GM21390 (cell line): ENCODE data around the gene MAN1A1.
A peak's percentile ranks its signal among the peaks of the same experiment; 100 is the strongest.

ENCODE experiments used
- ATAC-seq: cut with Tn5 transposase; IDR thresholded peaks from one replicate; pipeline ENCODE4 v1.9.1; 2021; ENCODE audit not compliant: unreplicated experiment

Gene MAN1A1

GRCh38 chr6:119346936-119347335 lies 2.6 kb downstream of the MAN1A1 start:
- ATAC-seq: no peak

GRCh38 chr6:119346450-119346849 lies 3.1 kb downstream of the MAN1A1 start:
- ATAC-seq: no peak

DNA sequence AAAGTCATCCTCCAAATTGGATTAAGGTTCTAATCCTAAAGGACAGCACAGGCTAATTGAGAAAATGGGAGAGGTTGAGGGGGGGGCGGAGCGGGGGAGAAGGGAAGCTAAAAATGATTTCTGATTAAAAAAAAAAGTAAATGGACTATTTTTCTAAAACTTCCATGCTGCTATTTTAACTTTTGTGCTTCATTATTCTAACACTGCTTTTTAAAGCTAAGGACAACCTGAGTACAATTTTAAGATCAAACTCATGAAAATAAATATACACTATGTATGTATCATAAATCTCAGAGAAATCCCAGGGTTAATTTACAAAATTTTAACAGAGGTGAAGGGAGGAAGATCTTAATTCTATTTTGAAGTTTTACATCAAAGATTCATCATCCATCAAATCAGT lies 4.4 kb downstream of the MAN1A1 start:
- no peak for ATAC-seq

DNA sequence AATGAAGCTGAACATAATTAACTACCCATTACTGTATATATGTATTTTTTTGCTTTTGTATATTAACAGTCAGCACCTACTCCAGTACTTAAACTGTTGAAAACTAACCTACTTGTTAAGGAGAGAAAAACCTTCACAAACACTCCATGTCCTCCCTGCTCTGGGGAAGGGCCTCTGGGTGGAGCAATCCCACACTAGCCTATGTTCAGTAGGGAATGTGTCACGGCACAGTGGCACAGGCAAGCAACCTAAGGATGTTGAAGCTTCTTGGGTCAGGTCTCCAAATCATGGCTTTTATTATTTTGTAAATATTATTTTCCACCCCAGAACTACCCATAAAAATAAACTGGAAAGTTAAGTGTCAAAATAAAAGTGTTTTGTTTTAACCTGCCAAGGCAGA lies 5.3 kb downstream of the MAN1A1 start:
- ATAC-seq: no peak

GRCh38 chr6:119343573-119344146 lies 5.9 kb downstream of the MAN1A1 start:
- no peak for ATAC-seq

GRCh38 chr6:119343167-119343566 lies 6.4 kb downstream of the MAN1A1 start:
- ATAC-seq: no peak

GRCh38 chr6:119342430-119342829 lies 7.1 kb downstream of the MAN1A1 start:
- no peak for ATAC-seq

DNA sequence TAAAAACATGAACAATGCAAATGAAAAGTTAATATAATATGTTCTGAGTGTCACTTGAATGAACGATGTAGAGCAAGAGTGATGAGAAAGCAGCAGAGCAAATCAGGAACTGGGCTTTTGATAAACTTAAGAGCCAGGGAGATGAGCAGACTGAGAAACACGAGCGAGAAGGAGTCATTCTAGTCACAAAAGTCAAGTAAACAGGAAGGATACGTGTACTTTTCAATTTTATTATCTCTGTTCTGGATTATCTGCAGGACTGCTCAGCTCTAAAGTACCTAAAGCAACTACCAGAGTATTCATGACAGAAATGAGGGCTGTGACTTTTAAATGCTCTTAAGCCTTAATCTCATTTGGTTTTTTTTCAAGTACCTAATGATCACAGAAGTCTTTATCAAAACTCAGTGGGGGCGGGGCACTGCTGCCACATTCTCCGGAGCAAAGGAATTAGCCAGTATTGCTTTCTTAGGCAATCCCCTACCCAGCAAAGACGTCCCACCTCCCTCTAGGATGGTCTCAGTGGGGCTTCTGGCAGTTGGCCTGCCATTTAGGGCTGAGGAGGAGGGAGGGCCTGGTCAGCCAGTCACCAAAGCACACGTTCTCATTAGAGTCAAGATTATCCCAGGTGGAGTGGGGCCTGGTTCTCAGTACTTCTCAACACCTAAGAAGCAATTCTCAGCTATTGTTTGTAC lies 8.6 kb downstream of the MAN1A1 start:
- no peak for ATAC-seq

DNA sequence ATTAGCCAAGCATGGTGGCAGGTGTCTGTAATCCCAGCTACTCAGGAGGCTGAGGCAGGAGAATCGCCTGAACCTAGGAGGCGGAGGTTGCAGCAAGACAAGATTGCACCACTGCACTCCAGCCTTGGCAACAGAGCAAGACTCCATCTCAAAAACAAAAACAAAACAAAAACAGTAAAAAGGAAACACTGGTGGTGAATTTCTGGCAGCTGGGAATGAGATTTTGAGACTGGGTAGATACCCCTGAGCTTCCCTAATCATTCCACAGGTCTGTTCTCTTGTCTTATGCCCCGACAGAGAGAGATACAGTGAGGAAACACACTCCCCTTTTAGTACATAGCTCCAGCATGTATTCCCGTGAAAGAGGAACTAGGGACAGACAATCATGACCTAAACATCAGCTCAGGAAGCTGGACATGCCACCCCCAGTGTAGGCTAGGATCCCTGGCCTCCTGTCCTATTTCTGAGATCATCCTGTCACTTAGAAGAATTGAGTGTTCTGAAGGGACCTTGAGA lies 9.6 kb downstream of the MAN1A1 start:
- no peak for ATAC-seq

GRCh38 chr6:119337762-119338161 lies 11.8 kb downstream of the MAN1A1 start:
- ATAC-seq: no peak

DNA sequence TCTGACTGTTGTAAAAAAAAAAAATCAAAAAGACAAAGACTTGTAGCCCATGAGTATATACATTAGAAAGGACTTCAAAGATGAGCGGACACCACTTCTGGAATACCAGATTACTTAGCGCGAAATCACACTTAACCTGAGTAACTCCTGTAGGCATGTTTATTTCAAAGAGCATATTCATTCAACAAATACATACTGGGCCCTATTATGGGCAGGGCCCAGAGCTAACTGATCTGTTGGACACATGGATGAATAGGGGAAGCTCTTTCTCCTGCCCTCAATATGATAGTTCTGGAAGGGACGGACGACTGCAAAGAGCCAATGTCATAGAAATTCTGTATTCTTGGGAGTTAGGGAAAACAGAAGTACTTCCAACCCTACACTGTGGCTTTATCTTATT lies 12.3 kb downstream of the MAN1A1 start:
- no peak for ATAC-seq

GRCh38 chr6:119334535-119335264 lies 14.9 kb downstream of the MAN1A1 start:
- no peak for ATAC-seq

DNA sequence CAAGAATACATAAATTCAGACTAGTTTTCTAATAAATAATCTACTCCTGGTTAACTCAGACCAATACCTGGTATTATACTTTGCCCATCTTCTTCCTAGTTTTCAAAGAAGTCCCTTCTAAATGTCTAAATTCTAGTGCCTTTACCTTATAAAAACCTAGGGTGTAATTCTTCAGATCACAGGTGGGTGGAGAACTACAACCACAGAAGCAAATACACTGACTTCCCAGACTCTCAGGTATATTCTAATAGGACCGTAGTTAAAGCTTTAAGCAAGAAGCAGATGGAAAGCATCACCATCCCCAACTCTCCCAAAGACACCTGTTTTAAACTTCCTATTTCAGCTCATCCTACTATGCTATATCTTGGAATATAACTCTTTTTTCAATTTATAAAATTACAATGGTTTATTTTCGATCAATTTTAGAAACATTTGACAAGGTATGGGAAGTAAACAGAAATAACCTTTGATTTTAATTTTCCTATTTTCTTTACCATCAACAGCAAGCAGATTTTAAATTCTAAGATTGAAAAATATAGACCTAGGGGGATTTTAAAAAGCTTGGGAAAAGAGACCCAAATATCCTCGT lies 15.8 kb downstream of the MAN1A1 start:
- peak; percentile 54 for ATAC-seq

DNA sequence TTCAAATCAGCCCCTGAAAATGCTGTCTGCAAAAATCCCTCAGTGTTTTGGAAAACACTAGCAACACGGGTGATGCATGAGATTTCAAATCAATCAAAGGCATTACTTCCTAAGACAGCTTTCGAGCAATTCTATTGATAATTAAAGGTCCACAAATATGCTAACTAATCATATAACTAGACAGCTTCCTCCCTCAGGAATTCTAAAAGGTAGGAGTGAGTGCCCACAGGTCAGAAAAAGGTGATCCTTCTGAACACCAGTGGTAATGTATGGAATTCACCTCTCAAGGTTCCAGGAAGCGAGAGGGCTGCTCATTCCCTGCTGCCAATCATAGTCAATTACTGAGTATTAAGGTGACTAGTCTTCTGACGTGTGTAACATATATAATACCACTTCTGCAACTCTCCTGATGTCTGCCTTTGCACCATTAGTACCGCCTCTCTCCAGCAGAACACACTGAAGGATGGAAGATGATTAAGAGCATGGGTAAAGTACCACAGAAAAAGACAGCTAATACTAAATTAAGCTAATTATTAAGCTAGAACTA lies 16.4 kb downstream of the MAN1A1 start:
- ATAC-seq: no peak

DNA sequence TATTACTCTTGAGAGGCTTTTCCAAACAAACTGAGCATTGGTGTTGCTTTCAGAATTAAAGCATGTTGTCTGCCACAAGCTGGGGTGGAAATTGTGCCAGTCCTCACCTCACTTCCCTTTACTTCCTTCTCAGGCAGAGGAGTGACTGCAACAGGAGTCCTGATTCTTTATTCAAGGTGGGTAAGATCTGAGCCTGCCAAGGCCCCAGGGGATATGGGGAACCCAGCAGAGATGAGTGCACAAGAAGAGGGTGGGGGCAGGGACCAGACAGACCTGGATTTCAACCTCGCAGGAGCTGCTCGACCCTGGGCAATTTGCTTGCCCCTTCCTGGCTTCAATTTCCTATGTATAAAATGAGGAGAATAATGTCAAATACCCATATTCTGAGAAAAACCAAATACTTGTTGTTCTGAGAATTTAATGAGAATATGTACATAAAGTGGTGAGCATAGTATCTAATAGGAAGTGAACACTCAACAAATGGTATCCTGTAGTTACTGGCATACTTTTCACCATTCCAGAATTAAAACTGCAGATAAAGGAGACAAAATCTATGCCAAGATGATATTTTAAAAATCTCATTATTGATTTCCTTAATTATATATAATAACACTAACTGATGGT lies 17.8 kb downstream of the MAN1A1 start:
- ATAC-seq: no peak

DNA sequence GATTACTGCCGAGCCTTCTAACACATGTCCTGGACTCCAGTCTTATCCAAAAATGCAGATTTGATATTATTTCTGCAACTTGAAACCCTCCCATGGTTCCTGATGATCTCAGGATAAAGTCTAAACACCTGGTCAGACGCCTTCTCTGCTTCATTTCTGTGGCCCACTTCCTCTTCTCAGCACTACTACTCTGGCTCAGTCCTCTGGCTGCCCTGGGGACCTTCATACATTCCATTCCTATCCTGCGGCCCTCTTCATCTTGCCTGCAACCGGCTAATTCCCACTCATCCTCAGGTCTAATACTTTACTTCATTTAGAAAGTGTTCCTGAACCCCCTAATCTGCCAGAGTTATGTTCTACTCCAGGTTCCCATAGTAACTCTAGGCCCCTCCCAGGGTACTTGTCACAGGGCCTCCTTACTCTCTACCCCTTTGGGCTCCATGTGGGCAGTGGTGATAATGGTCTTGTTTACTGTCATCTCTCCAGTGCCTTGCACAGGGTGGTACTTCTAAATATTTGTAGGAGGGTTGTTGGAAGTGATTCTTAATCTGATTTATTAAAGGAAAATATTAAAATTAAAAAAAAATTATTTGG lies 18.9 kb downstream of the MAN1A1 start:
- ATAC-seq: no peak

DNA sequence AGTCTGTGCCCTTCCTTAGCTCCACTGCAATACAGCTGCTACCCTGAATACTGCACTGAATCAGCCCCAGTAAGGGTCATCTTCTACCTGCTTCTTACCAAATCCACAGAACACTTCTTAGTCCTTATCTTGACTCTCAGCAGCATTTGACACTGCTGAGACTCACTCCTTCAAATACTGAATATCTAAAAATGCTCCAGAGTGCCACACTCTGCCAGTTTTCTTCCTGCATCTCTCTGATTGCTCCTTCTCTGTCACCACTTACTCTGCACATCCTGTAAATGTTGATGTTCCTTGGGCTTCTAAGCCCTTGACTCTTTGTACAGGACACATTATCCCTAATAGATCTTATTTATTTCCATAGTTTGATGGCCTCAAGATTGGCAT lies 19.8 kb downstream of the MAN1A1 start:
- ATAC-seq: no peak

- ATAC-seq: no peak
Measured at GRCh38 chr6:119328892-119329793, 20.4 kb downstream of the MAN1A1 start.

GRCh38 chr6:119328254-119328653 lies 21.3 kb downstream of the MAN1A1 start:
- ATAC-seq: no peak

DNA sequence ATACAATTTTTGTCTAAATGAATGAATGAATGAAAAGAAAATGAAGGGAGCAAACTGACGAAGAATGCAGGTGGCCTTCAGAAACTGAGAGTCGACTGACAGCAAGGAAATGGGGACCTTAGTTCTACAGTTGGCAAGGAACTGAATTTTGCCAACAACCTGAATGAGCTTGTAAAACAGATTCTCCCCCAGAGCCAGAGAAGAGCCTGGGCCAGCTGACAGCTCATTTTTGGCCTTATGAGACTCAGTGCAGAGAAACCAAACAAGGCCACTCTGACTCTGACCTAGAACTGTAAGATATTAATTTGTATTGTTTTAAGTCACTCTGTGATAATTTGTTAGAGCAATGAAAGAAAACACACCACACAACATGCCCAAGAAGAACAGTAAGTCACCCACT lies 21.8 kb downstream of the MAN1A1 start:
- ATAC-seq: no peak
